Naive B cell (primary cell): ENCODE data around the gene SIX4. TPM values are rescaled to one million over a fixed set of nuclear protein-coding genes. Genes with fewer than 3 reads are reported as not detected.

Source experiments
- ATAC-seq, 2 donors: fragments of 150-1000 bp; cut with Tn5 transposase; 2 replicates each; pipeline ENCODE4 v1.10.0; 2021; ENCODE audit warnings: low read depth in 2 of 2, mild to moderate bottlenecking in 2 of 2, moderate library complexity in 2 of 2
- DNase-seq: peaks from one replicate; pipeline ENCODE4 v3.0.0; 2022
- H3K27ac Mint-ChIP-seq, 6 donors: one replicate each; pipeline ENCODE4 v1.8.0; 2020 to 2022; ENCODE audit warnings: mild to moderate bottlenecking in 6 of 6, mixed read lengths in 6 of 6, moderate library complexity in 5 of 6, inconsistent platforms in 2 of 6
- H3K27me3 Mint-ChIP-seq, 3 donors: one replicate each; pipeline ENCODE4 v1.8.0; 2021 to 2022; ENCODE audit warnings: mixed read lengths in 3 of 3, mild to moderate bottlenecking in 1 of 3
- H3K36me3 Mint-ChIP-seq, 2 donors: one replicate each; pipeline ENCODE4 v1.8.0; 2020 to 2022; ENCODE audit warnings: mixed read lengths in 2 of 2, inconsistent platforms in 1 of 2, mild to moderate bottlenecking in 1 of 2
- H3K4me1 Mint-ChIP-seq, 3 donors: one replicate each; pipeline ENCODE4 v1.8.0; 2020 to 2022; ENCODE audit warnings: mixed read lengths in 3 of 3, inconsistent platforms in 1 of 3, mild to moderate bottlenecking in 1 of 3, moderate library complexity in 1 of 3
- H3K4me3 Mint-ChIP-seq, 8 donors: one replicate each; pipeline ENCODE4 v1.8.0; 2020 to 2022; ENCODE audit warnings: mild to moderate bottlenecking in 8 of 8, mixed read lengths in 8 of 8, moderate library complexity in 8 of 8, inconsistent platforms in 2 of 8
- H3K9me3 Mint-ChIP-seq, 7 donors: one replicate each; pipeline ENCODE4 v1.8.0; 2020 to 2022; ENCODE audit warnings: mixed read lengths in 7 of 7, mild to moderate bottlenecking in 5 of 7, inconsistent platforms in 2 of 7, moderate library complexity in 1 of 7
- polyA plus RNA-seq, 6 donors: library from polyadenylated mRNA; unstranded; fragments of 300-500 nt; fragmentation: Illumina TruSeq; gene quantifications; one replicate each; pipeline ENCODE4 v1.2.3, GENCODE V29; 2021; ENCODE audit warnings: low read depth in 6 of 6

The SIX4 gene
- polyA plus RNA-seq, 6 donors from 2014 or later = not detected

DNA sequence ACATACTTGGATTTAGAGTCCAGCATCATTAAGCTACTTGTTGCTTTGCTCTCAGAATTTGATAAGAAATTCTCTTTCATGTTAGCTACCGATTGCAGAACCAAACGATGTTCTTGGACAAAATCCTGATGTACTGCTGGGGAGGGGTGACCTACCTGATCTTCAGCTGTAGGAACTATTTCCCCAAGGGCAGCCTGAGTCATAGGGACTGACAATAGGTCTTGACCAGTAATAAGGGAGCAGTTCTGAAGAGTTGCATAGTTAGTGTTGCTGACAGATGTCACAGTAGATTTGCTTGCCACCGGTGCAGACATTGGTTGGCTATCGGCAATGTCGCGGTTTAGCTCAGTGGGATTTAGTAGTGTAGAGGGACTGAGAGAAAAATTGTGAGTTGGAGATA is 10.6 kb downstream of the SIX4 start:
- H3K9me3 Mint-ChIP-seq = no peaks in the 10 kb centered on the region
- no peak overlapping the region for H3K27ac Mint-ChIP-seq
- H3K4me3 Mint-ChIP-seq = no peak overlapping the region
- H3K4me1 Mint-ChIP-seq = no peaks in the 10 kb centered on the region
- DNase-seq (no peak), ATAC-seq (no peak)
- no peaks in the 10 kb centered on the region for H3K36me3 Mint-ChIP-seq
- H3K27me3 Mint-ChIP-seq = peaks cover 29 to 39% (median 37%) of the 10 kb centered on the region in 3 donors

GRCh38 chr14:60710494-60710893 is 13.7 kb downstream of the SIX4 start:
- no peaks in the 10 kb centered on the region for H3K4me1 Mint-ChIP-seq
- H3K27me3 Mint-ChIP-seq = peaks cover 41 to 50% (median 49%) of the 10 kb centered on the region in 3 donors
- H3K4me3 Mint-ChIP-seq = no peak overlapping the region
- no peak overlapping the region for H3K27ac Mint-ChIP-seq
- ATAC-seq = no peak
- DNase-seq = no peak
- H3K9me3 Mint-ChIP-seq = no peaks in the 10 kb centered on the region
- no peaks in the 10 kb centered on the region for H3K36me3 Mint-ChIP-seq

DNA sequence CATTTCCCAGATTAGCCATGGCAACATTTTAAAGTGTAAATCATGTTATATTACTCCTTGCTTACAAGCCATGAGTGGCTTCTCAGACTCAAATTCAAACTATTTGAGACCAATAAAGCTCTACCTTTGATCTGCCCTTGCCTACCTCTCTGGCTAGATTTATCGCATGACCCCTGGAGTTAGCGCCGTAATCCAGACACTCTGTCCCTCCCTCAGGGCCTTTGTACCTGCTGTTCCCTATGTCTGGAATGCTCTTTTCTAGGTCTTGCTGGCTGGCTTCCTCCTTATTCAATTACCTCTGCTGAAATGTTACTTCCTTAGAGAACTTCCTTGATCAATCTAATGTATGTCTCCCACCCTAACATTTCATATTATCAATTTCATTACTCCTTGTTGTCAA is 16.3 kb downstream of the SIX4 start:
- no peaks in the 10 kb centered on the region for H3K4me1 Mint-ChIP-seq
- peaks cover 32 to 42% (median 36%) of the 10 kb centered on the region in 3 donors for H3K27me3 Mint-ChIP-seq
- no peak for ATAC-seq
- no peak overlapping the region for H3K27ac Mint-ChIP-seq
- H3K4me3 Mint-ChIP-seq = no peak overlapping the region
- no peak for DNase-seq
- peaks cover 0 to 1% (median 0%) of the 10 kb centered on the region in 7 donors for H3K9me3 Mint-ChIP-seq
- H3K36me3 Mint-ChIP-seq = no peaks in the 10 kb centered on the region

DNA sequence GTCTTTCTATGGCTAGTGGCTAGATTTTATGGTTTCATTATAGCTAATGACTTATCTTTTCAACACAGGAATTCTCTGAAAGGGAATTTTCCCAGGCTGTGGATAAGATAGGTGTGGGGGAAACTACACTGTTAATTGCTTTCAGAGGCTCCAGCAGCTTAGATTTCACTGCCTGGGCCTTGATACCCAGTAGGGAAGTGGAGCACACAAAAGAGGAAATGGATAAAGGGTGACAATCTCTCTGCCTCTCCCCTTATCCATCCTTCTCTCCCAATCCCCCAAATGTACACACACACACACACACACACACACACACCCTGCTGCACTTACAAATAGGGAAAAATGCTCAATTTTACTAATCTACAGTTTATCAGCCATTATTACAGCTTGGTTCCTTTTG is 19.1 kb downstream of the SIX4 start:
- Mint-ChIP-seq H3K27me3 (peaks cover 22 to 32% (median 29%) of the 10 kb centered on the region in 3 donors), H3K4me1 (no peaks in the 10 kb centered on the region), H3K36me3 (peaks cover 3 to 19% of the 10 kb centered on the region in 2 donors), H3K4me3 (no peak overlapping the region), H3K9me3 (peaks cover 4 to 22% (median 20%) of the 10 kb centered on the region in 7 donors), H3K27ac (no peak overlapping the region)
- ATAC-seq (no peak), DNase-seq (no peak)

DNA sequence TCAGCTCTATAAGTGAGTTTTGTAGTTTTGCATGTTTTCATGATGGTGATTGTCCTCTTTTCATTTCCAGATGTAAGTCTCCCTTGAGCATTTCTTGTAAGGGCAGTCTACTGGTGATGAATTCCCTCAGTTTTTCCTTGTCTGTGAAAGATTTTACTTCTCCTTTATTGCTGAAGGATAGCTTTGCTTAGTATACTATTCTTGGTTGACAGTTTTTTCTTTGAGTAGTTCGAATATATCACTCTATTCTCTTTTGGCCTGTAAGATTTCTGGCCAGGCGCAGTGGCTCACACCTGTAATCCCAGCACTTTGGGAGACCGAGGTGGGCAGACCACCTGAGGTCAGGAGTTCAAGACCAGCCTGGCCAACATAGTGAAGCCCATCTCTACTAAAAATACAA is 23.6 kb downstream of the SIX4 start:
- Mint-ChIP-seq H3K9me3 (peaks cover 4 to 47% (median 41%) of the 10 kb centered on the region in 7 donors), H3K27ac (no peak overlapping the region), H3K36me3 (peaks cover 13 to 20% of the 10 kb centered on the region in 2 donors)

DNA sequence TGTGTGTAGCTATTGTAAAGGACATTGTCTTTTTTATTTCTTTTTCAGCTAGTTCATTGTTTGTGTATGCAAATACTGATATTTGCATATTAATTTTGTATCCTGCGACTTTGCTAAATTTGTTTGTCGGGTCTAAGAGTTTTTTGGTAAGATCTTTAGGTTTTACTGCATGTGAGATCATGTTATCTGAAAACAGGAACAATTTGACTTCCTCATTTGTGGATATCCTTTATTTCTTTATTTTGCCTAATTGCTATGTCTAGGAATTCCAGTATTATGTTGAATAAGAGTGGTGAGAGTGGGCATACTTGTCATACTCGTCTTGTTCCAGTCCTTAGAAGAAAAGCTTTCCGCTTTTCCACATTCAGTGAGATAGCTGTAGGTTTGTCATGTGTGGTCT is 28.8 kb downstream of the SIX4 start:
- ATAC-seq (no peak), DNase-seq (no peak)
- H3K36me3 Mint-ChIP-seq = peaks cover 3 to 10% of the 10 kb centered on the region in 2 donors
- peak overlapping the region in 1 of 6 donors; percentile 1 for H3K27ac Mint-ChIP-seq
- no peak overlapping the region for H3K4me3 Mint-ChIP-seq
- peaks cover 8 to 53% (median 29%) of the 10 kb centered on the region in 3 donors for H3K27me3 Mint-ChIP-seq
- H3K4me1 Mint-ChIP-seq = peaks cover 0 to 6% (median 0%) of the 10 kb centered on the region in 3 donors
- H3K9me3 Mint-ChIP-seq = peaks cover 0 to 29% (median 23%) of the 10 kb centered on the region in 7 donors

More for the DNA sequence above, 23.6 kb downstream of the SIX4 start:
- no peak for ATAC-seq
- peaks cover 0 to 43% (median 15%) of the 10 kb centered on the region in 3 donors for H3K27me3 Mint-ChIP-seq
- H3K4me1 Mint-ChIP-seq = no peaks in the 10 kb centered on the region
- no peak for DNase-seq
- H3K4me3 Mint-ChIP-seq = peak overlapping the region in 1 of 8 donors; percentile 52

DNA sequence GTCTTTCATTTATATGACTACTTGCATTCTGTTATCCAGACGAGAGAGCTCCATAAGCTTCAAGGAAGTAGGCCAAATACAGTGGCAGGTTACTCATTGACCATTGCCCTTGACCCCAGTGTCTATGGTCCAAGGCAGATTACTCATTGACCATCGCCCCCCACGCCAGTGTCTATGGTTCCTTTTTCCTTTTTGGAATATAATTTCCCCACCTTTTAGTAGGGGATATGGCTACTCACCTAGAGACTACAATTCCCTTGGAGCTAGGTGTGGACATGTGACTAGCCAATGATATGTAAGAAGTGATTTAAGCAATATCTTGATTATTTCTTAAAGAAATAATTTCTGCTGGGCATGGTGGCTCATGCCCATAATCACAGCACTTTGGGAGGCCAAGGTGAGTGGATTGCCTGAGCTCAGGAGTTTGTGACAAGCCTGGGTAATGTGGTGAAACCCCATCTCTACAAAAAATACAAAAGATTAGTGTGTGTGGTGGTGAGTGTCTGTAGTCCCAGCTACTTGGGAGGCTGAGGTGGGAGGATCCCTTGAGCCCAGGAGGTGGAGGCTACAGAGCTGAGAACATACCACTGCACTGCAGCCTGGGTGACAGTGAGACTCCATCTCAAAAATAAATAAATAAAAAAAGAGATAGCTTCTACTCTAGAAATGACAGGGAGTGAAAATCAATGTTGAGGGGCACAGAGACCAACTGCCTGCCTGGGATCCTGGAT is 32.6 kb downstream of the SIX4 start:
- no peak for ATAC-seq
- peaks cover 8 to 51% (median 38%) of the 10 kb centered on the region in 3 donors for H3K27me3 Mint-ChIP-seq
- H3K27ac Mint-ChIP-seq = no peak overlapping the region
- no peak overlapping the region for H3K4me3 Mint-ChIP-seq
- H3K4me1 Mint-ChIP-seq = peaks cover 0 to 6% (median 0%) of the 10 kb centered on the region in 3 donors
- peaks cover 0 to 7% (median 0%) of the 10 kb centered on the region in 7 donors for H3K9me3 Mint-ChIP-seq
- H3K36me3 Mint-ChIP-seq = peaks cover 0 to under 1% of the 10 kb centered on the region in 2 donors
- no peak for DNase-seq

DNA sequence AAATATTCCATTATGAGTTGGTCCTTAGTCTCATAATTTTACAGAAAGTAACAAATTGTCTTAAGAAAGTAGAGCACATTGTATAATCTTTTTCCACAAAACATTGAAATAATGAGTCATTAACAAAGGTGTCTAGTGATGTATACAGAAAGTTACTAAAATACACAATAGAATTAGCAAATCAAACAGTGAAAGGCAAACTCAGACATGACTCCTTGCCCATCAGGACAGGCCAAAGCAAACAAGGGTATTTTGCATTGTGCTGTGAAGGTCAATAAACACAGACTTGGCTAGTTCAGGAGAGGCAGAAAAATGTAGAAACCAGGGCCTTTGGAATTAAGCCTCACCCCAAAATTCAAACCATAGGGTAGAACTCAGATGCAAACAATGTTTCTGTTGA is 37.3 kb downstream of the SIX4 start:
- DNase-seq (no peak), ATAC-seq (no peak)
- no peaks in the 10 kb centered on the region for H3K4me1 Mint-ChIP-seq

GRCh38 chr14:60684203-60684602 is 39.9 kb downstream of the SIX4 start:
- H3K27ac Mint-ChIP-seq = no peak overlapping the region
- peak overlapping the region in 1 of 8 donors; percentile 6 for H3K4me3 Mint-ChIP-seq
- H3K4me1 Mint-ChIP-seq = no peaks in the 10 kb centered on the region
- peaks cover 0 to 11% (median 5%) of the 10 kb centered on the region in 7 donors for H3K9me3 Mint-ChIP-seq
- DNase-seq = no peak
- H3K27me3 Mint-ChIP-seq = peaks cover 8 to 45% (median 32%) of the 10 kb centered on the region in 3 donors
- ATAC-seq = no peak
- no peaks in the 10 kb centered on the region for H3K36me3 Mint-ChIP-seq

More for the DNA sequence above, 37.3 kb downstream of the SIX4 start:
- H3K4me3 Mint-ChIP-seq = no peak overlapping the region
- peaks cover 0 to 7% (median 4%) of the 10 kb centered on the region in 7 donors for H3K9me3 Mint-ChIP-seq
- H3K36me3 Mint-ChIP-seq = no peaks in the 10 kb centered on the region
- peak overlapping the region in 1 of 6 donors; percentile 4 for H3K27ac Mint-ChIP-seq
- H3K27me3 Mint-ChIP-seq = peaks cover under 1 to 42% (median 34%) of the 10 kb centered on the region in 3 donors

DNA sequence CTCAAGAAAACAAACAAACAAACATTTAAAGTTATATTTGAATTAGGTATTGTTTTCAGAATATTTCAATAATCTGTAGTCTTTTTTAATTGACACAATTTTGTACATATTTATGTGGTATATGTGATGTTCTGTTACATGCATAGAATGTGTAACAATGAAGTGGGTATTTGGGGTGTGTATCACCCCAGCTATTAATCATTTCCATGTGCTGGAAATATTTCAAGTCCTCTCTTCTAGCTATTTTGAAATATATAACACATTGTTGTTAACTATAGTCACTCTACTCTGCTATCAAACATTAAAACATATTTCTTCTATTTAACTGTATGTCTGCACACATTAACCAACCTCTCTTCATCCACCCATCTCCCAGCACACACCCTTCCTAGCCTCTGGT is 42.9 kb downstream of the SIX4 start:
- ATAC-seq = no peak
- no peaks in the 10 kb centered on the region for H3K36me3 Mint-ChIP-seq
- peaks cover 11 to 47% (median 30%) of the 10 kb centered on the region in 3 donors for H3K27me3 Mint-ChIP-seq
- H3K4me3 Mint-ChIP-seq = no peak overlapping the region
- peak overlapping the region in 1 of 6 donors; percentile 3 for H3K27ac Mint-ChIP-seq
- DNase-seq = no peak
- no peaks in the 10 kb centered on the region for H3K4me1 Mint-ChIP-seq
- peaks cover 0 to 11% (median 5%) of the 10 kb centered on the region in 7 donors for H3K9me3 Mint-ChIP-seq

DNA sequence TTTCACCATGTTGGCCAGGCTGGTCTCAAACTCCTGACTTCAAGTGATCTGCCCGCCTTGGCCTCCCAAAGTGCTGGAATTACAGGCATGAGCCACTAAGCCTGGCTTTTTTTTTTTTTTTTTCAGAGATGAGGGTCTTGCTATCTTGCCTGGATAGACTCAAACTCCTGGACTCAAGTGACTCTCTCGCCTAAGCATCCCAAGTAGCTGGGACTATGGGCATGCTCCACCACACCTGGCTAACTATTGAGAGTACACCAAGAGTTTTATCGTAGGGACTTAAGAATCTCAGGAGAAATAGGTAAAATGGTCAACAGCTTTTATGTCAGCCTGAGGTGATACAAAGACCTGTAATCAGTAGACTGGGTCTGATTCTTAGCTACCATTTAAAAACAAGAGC is 43.6 kb downstream of the SIX4 start:
- Mint-ChIP-seq H3K27me3 (peaks cover 18 to 47% (median 37%) of the 10 kb centered on the region in 3 donors), H3K4me3 (no peak overlapping the region), H3K27ac (no peak overlapping the region), H3K9me3 (peaks cover 0 to 11% (median 5%) of the 10 kb centered on the region in 7 donors), H3K36me3 (no peaks in the 10 kb centered on the region), H3K4me1 (no peaks in the 10 kb centered on the region)
- no peak for DNase-seq
- no peak for ATAC-seq

- DNase-seq (no peak), ATAC-seq (no peak)
- Mint-ChIP-seq H3K4me3 (no peak overlapping the region), H3K27ac (no peak overlapping the region), H3K27me3 (peaks cover 18 to 49% (median 37%) of the 10 kb centered on the region in 3 donors), H3K9me3 (peaks cover 0 to 11% (median 5%) of the 10 kb centered on the region in 7 donors), H3K36me3 (no peaks in the 10 kb centered on the region), H3K4me1 (no peaks in the 10 kb centered on the region)
These were observed 44.4 kb downstream of the SIX4 start for GRCh38 chr14:60679566-60680258.

DNA sequence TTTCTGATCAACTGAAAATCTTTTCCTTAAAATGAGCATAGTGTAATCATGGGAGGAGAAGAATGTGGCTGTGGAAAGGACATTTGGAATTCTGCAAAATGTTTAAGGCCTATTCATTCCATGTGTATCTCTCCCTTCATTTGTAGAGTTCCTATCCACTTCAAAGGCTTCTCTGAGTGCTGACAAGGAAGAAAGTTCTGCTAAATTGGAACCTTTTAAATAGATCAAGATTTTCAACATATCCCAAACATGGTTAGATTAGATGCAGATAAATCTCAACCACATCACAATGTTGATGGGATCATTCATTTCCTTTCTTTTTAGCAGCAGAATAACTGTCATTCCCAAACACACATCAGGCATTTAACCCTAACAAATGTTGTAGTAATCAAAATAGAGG is 46.5 kb downstream of the SIX4 start:
- no peak for DNase-seq
- Mint-ChIP-seq H3K4me1 (no peaks in the 10 kb centered on the region), H3K36me3 (no peaks in the 10 kb centered on the region), H3K27ac (no peak overlapping the region), H3K27me3 (peaks cover 18 to 42% (median 29%) of the 10 kb centered on the region in 3 donors), H3K9me3 (peaks cover 0 to 5% (median 3%) of the 10 kb centered on the region in 7 donors), H3K4me3 (no peak overlapping the region)
- no peak for ATAC-seq
